ENCODE data around the gene OR5T3.

- no peak for TF ChIP-seq CTCF (conservative IDR thresholded peaks at IDR 0.05; ENCODE audit: low read depth, low read length)
- TF ChIP-seq EZH2 (IDR thresholded peaks at IDR 0.05; ENCODE audit: borderline replicate concordance, low read depth, low read length, poor library complexity, severe bottlenecking), result no peak
Observed at GRCh38 chr11:56271092-56271491, 19.0 kb downstream of the OR5T3 start.

Data from A673 (cell line).